Pancreas (tissue), 10 donors: ENCODE measurements around the gene PRKCH. TPM values are rescaled to one million over a fixed set of nuclear protein-coding genes. Genes with fewer than 3 reads are reported as not detected.

Experiments used
- ATAC-seq, 4 donors: fragments of 200-7000 bp; cut with Tn5 transposase; one replicate each; pipeline versions ENCODE4 v1.8.0 to v1.9.1; 2020; ENCODE audit warnings: mild to moderate bottlenecking in 4 of 4, moderate library complexity in 4 of 4
- DNase-seq, 6 donors: peaks; one replicate each; pipeline ENCODE4 v3.0.0-alpha.2; 2020
- FAIRE-seq: peaks from 2 replicates; lab custom pipeline; 2012; peaks lifted over from hg19 to GRCh38; lab: Jason Lieb, UNC
- H3K27ac ChIP-seq, 4 donors: fragments of 200-600 bp; sonication (generic); 1 replicate in 3 of 4; 2 replicates in 1 of 4; pipeline versions ENCODE4 v1.5.0 to v1.8.0; 2020
- H3K27me3 ChIP-seq, 4 donors: fragments of 200-600 bp; one replicate each; pipeline ENCODE4 v1.8.0; 2021
- H3K36me3 ChIP-seq, 3 donors: fragments of 200-600 bp; sonication (generic) in 1 of 3; one replicate each; pipeline versions ENCODE4 v1.5.0 to v1.8.0; 2020 to 2021
- H3K4me1 ChIP-seq, 3 donors: fragments of 200-600 bp; one replicate each; pipeline ENCODE4 v1.8.0; 2021
- H3K4me3 ChIP-seq, 4 donors: fragments of 200-600 bp; sonication (generic) in 2 of 4; one replicate each; pipeline versions ENCODE4 v1.5.0 to v1.8.0; 2020 to 2021
- H3K9me3 ChIP-seq, 4 donors: fragments of 200-600 bp; one replicate each; pipeline ENCODE4 v1.8.0; 2021
- CTCF ChIP-seq, 4 donors: fragments of 200-600 bp; sonication (generic) in 3 of 4; IDR thresholded peaks; one replicate each; pipeline versions ENCODE4 v1.5.0 to v1.8.0; 2021; ENCODE audit warnings: antibody characterized with exemption in 4 of 4
- WGBS, 2 donors: extraction: QIAGEN DNeasy Blood & Tissue Kit; methylation state at CpG; one replicate each; pipeline ENCODE4 v1.1.7; 2013; 5-methylcytosine and 5-hydroxymethylcytosine counted together
- intact Hi-C, 3 donors: fragments of 100-400 bp; cut with DNase I; formaldehyde crosslinking; loops; one replicate each; pipeline versions ENCODE4 v1.11.1 to v1.14.2; 2022
- polyA plus RNA-seq, 2 donors: library from polyadenylated mRNA; stranded (reverse); fragments of 200-250 nt; gene quantifications; one replicate each; pipeline ENCODE4 v1.2.3, GENCODE V29; 2013
- total RNA-seq, 6 donors: library from RNA; stranded (reverse); fragmentation: NEBNext Ultra II Directional in 4 of 6; extraction: Animal tissue kit (Norgen Biotek cat#: 25700) in 4 of 6; gene quantifications; one replicate each; pipeline versions ENCODE4 v1.2.1 to v1.2.4, GENCODE V29; 2021 to 2023
- donor health status: healthy with polysubstance abuse.
- donor health status: DM: no; HTN: no; CAD: no; lungs with moderate emphysema.
- donor health status: DM: no; HTN: no; CAD: no.
- donor health status: control.
- donor health status: control.
- donor health status: Bipolar disorder and iron deficiency.
- donor health status: DM: yes; HTN: yes; CAD: no.
- donor health status: DM: no; HTN: no; CAD: no.
- donor health status: DM: no; HTN: no; CAD: no.
- donor health status: DM: yes; HTN: yes; CAD: no.

PRKCH gene
- total and polyA plus RNA-seq, 8 donors = 3.6 to 16.9 (median 8.9) TPM

- 47 to 51% methylated on average over 7 of the region's 7 CpGs for WGBS, 2 donors
- H3K4me1 ChIP-seq = peaks cover 0 to 11% (median 8%) of the 10 kb centered on the region in 3 donors
- TF ChIP-seq CTCF (IDR thresholded peaks at IDR 0.05) = no peak
- H3K27ac ChIP-seq = peak overlapping the region in 2 of 4 donors; percentile 30 to 57
- ATAC-seq (peak in 2 of 4 donors; percentile 14 to 19), FAIRE-seq (no peak), DNase-seq (peak in 1 of 6 donors; percentile 4)
- no peak overlapping the region for H3K4me3 ChIP-seq
- intact Hi-C loops = no loop called here
- H3K36me3 ChIP-seq = no peaks in the 10 kb centered on the region
- H3K9me3 ChIP-seq = no peaks in the 10 kb centered on the region
- no peaks in the 10 kb centered on the region for H3K27me3 ChIP-seq
Observed at GRCh38 chr14:61573748-61574513, 252.6 kb downstream of the PRKCH start.

- no peak for ATAC-seq
- WGBS, 2 donors = 81 to 85% methylated on average over 7 of the region's 7 CpGs
- intact Hi-C loops = no loop called here
Observed at GRCh38 chr14:61574514-61574807, 253.1 kb downstream of the PRKCH start.

GRCh38 chr14:61575126-61575525 lies 253.7 kb downstream of the PRKCH start:
- Histone ChIP-seq H3K36me3 (no peaks in the 10 kb centered on the region), H3K9me3 (no peaks in the 10 kb centered on the region), H3K4me3 (no peak overlapping the region), H3K4me1 (peaks cover 0 to 8% (median 8%) of the 10 kb centered on the region in 3 donors), H3K27me3 (no peaks in the 10 kb centered on the region), H3K27ac (no peak overlapping the region)
- intact Hi-C loops = no loop called here
- ATAC-seq = no peak
- WGBS, 2 donors = 91 to 92% methylated on average over 3 of the region's 3 CpGs
- TF ChIP-seq CTCF (IDR thresholded peaks at IDR 0.05) = no peak
- DNase-seq = peak in 1 of 6 donors; percentile 5
- FAIRE-seq = no peak

More at GRCh38 chr14:61574514-61574807, 253.1 kb downstream of the PRKCH start:
- Histone ChIP-seq H3K27me3 (no peaks in the 10 kb centered on the region), H3K4me1 (peaks cover 0 to 8% (median 8%) of the 10 kb centered on the region in 3 donors), H3K36me3 (no peaks in the 10 kb centered on the region), H3K9me3 (no peaks in the 10 kb centered on the region), H3K4me3 (no peak overlapping the region), H3K27ac (no peak overlapping the region)
- no peak for TF ChIP-seq CTCF (IDR thresholded peaks at IDR 0.05)
- DNase-seq (no peak), FAIRE-seq (no peak)

- TF ChIP-seq CTCF (IDR thresholded peaks at IDR 0.05) = no peak
- H3K27me3 ChIP-seq = no peaks in the 10 kb centered on the region
- DNase-seq (peak in 1 of 6 donors; percentile 1), ATAC-seq (no peak), FAIRE-seq (no peak)
- H3K4me3 ChIP-seq = no peak overlapping the region
- H3K9me3 ChIP-seq = no peaks in the 10 kb centered on the region
- no peak overlapping the region for H3K27ac ChIP-seq
- 88 to 90% methylated on average over 6 of the region's 6 CpGs for WGBS, 2 donors
- H3K36me3 ChIP-seq = no peaks in the 10 kb centered on the region
- intact Hi-C loops = no loop called here
- peaks cover 0 to 8% (median 8%) of the 10 kb centered on the region in 3 donors for H3K4me1 ChIP-seq
Observed at GRCh38 chr14:61575551-61576150, 254.3 kb downstream of the PRKCH start.

- no peak for TF ChIP-seq CTCF (IDR thresholded peaks at IDR 0.05)
- Histone ChIP-seq H3K9me3 (no peaks in the 10 kb centered on the region), H3K4me1 (peaks cover 0 to 8% (median 8%) of the 10 kb centered on the region in 3 donors), H3K4me3 (no peak overlapping the region), H3K27me3 (no peaks in the 10 kb centered on the region), H3K27ac (no peak overlapping the region), H3K36me3 (no peaks in the 10 kb centered on the region)
- no peak for FAIRE-seq
- WGBS, 2 donors = 94 to 95% methylated on average over 2 of the region's 2 CpGs
- ATAC-seq = no peak
- DNase-seq = no peak
- intact Hi-C loops = no loop called here
Observed at GRCh38 chr14:61577506-61577931, 256.1 kb downstream of the PRKCH start.
